Measurements from ENCODE around the gene HAP1. TPM values are rescaled to one million over a fixed set of nuclear protein-coding genes. Genes with fewer than 3 reads are reported as not detected.

The HAP1 gene
- total RNA-seq, 4 donors from 2014 or later = not detected

GRCh38 chr17:41722231-41722630, 12.2 kb downstream of the HAP1 start:
- TF ChIP-seq CTCF (IDR thresholded peaks at IDR 0.05; ENCODE audit: low read depth) = no peak

- TF ChIP-seq CTCF (IDR thresholded peaks at IDR 0.05; ENCODE audit: low read depth) = no peak
Observed at GRCh38 chr17:41718287-41718645, 16.2 kb downstream of the HAP1 start.

GRCh38 chr17:41717408-41718286, 16.8 kb downstream of the HAP1 start:
- TF ChIP-seq CTCF (IDR thresholded peaks at IDR 0.05; ENCODE audit: low read depth) = no peak

- no peak for TF ChIP-seq CTCF (IDR thresholded peaks at IDR 0.05; ENCODE audit: low read depth)
Observed at GRCh38 chr17:41711669-41712400, 22.6 kb downstream of the HAP1 start, which contains the start of gene GAST. Gene GAST (plus strand): TSS chr17:41712331. CDS start chr17:41715437, 3,106 bp downstream.

DNA sequence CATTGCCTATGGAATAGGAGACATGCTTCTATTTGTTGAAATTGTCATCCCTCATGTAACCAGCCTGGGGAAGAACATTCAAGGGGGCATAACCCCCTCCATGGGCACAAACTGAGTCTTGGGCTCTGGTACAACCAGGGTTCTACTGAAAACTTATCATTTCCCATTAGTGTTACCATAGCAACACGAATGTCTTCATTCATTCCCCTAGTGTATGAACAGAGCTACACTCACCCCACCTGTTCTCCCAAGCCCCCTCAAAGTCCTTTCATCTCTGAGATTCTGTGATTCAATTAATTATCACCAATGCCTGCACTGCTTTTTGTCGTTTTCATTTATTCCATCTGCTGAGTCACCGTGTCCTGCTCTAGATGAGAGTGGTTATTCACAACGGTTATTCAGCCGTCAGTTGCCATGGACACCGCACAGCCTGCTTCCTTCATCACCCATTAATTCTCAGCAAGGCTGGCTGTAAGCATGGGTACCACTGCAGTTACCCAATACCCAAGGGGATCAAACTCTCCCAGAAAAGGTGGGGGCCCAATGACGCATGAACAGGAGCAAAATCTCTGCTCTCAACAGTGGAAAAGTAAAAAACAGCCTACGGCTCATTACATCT, 23.9 kb downstream of the HAP1 start:
- no peak for TF ChIP-seq CTCF (IDR thresholded peaks at IDR 0.05; ENCODE audit: low read depth)

- no peak for TF ChIP-seq CTCF (IDR thresholded peaks at IDR 0.05; ENCODE audit: low read depth)
Observed at GRCh38 chr17:41707803-41708669, 26.4 kb downstream of the HAP1 start.

All from subcutaneous adipose tissue (tissue), 4 donors.